Measurements from ENCODE around the gene ASB8.

DNA sequence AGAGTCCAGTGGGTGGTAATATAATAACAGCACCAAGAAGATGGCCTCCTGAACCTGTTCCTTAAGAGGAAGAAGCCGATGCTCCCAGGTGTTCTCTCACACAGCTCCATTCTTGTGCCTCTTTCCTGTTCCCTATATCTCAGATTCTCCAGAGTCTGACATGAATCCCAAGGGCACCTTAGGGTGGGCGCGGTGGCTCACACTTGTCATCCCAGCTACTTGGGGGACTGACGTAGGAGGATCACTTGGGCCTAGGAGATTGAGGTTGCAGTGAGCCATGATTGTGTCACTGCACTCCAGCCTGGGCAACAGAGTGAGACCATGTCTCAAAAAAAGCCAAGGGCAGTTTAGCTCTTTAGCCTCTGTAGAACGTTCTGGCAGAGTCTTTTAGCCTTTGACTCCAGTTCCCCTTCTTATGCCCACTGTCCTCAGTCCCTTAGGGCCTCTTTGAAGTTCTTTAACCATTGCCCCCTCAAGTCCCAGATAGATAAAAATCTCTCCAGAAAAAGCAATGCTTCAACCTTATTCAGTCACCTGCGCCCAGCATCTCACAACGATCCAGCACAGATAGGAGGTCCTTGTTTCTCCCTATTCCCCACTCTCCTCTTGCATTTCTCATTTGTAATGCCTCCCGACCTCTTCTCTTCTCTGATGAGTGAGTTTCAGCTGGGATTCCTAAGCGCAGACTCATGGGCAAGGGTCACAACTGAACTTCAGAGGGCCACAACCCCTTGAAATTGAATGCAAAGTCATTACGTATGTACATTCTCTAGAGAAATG, 30.8 kb upstream of the ASB8 start:
- TF ChIP-seq POLR2AphosphoS5 (IDR thresholded peaks at IDR 0.05; ENCODE audit: low read depth, low read length) = no peak
- TF ChIP-seq, protein P1, sequence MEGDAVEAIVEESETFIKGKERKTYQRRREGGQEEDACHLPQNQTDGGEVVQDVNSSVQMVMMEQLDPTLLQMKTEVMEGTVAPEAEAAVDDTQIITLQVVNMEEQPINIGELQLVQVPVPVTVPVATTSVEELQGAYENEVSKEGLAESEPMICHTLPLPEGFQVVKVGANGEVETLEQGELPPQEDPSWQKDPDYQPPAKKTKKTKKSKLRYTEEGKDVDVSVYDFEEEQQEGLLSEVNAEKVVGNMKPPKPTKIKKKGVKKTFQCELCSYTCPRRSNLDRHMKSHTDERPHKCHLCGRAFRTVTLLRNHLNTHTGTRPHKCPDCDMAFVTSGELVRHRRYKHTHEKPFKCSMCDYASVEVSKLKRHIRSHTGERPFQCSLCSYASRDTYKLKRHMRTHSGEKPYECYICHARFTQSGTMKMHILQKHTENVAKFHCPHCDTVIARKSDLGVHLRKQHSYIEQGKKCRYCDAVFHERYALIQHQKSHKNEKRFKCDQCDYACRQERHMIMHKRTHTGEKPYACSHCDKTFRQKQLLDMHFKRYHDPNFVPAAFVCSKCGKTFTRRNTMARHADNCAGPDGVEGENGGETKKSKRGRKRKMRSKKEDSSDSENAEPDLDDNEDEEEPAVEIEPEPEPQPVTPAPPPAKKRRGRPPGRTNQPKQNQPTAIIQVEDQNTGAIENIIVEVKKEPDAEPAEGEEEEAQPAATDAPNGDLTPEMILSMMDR (IDR thresholded peaks at IDR 0.05) = no peak
